K562 (cell line): ENCODE results near the gene PLEKHN1.

Source experiments
- CBX2 ChIP-seq: fragments of 200-600 bp; sonication (generic); IDR thresholded peaks from one replicate; pipeline ENCODE4 v1.6.1; 2012; ENCODE audit warnings: mild to moderate bottlenecking, low read length, inconsistent platforms; ENCODE audit not compliant: insufficient read depth, poor library complexity, severe bottlenecking
- ELF4 ChIP-seq: fragments of 450-650 bp; formaldehyde crosslinking; IDR thresholded peaks from 2 replicates; pipeline ENCODE4 v1.4.0; 2022; ENCODE audit warnings: missing genetic modification characterization
- FOXA1 ChIP-seq: fragments of 450-650 bp; IDR thresholded peaks from 2 replicates; pipeline ENCODE4 v1.6.1; 2016; ENCODE audit warnings: mild to moderate bottlenecking, borderline replicate concordance
- GABPA ChIP-seq: fragments of 200-800 bp; sonication (Bioruptor generic); conservative IDR thresholded peaks from 2 replicates; pipeline ENCODE4 v1.6.1; 2016; ENCODE audit warnings: low read depth, missing genetic modification characterization, missing compliant biosample characterization
- MXI1 ChIP-seq: IDR thresholded peaks from 2 replicates; pipeline ENCODE4 v1.6.1; 2011; ENCODE audit warnings: low read depth, mild to moderate bottlenecking, improper control_type of control experiment, low read length
- ZBED1 ChIP-seq: IDR thresholded peaks from 2 replicates; pipeline ENCODE4 v1.6.1; 2014
- ZC3H11A ChIP-seq: IDR thresholded peaks from 2 replicates; pipeline ENCODE4 v1.6.1; 2012; ENCODE audit warnings: low read depth, low read length, improper control_type of control experiment
- ZFP91 ChIP-seq: sonication (generic); formaldehyde crosslinking; IDR thresholded peaks from 2 replicates; pipeline ENCODE4 v1.8.0; 2022; ENCODE audit warnings: mild to moderate bottlenecking, missing genetic modification reagents
- ZNF121 ChIP-seq: sonication (generic); formaldehyde crosslinking; conservative IDR thresholded peaks from 2 replicates; pipeline ENCODE4 v1.8.0; 2022; ENCODE audit warnings: missing genetic modification reagents
- ZNF589 ChIP-seq: fragments of 200-800 bp; sonication (Bioruptor generic); IDR thresholded peaks from 2 replicates; pipeline ENCODE4 v1.6.1; 2016; ENCODE audit warnings: low read depth, missing genetic modification characterization, missing compliant biosample characterization
- TF ChIP-seq, protein P1 (sequence below), 3 experiments: IDR thresholded peaks in 2 of 3; conservative IDR thresholded peaks in 1 of 3; 2 replicates each; pipeline ENCODE4 v1.5.1; 2011 to 2012; ENCODE audit warnings: low read length in 3 of 3, mild to moderate bottlenecking in 3 of 3, control low read depth in 2 of 3, improper control_type of control experiment in 1 of 3, inconsistent platforms in 1 of 3, low read depth in 1 of 3, mixed read lengths in 1 of 3, moderate library complexity in 1 of 3; ENCODE audit not compliant: insufficient read depth in 2 of 3
- TF ChIP-seq, protein P2 (sequence below): fragments of 250-450 bp; sonication (Bioruptor Pico); IDR thresholded peaks from 2 replicates; pipeline ENCODE4 v1.8.0; 2021; ENCODE audit warnings: mild to moderate bottlenecking, moderate library complexity
- TF ChIP-seq, protein P3 (sequence below): fragments of 450-650 bp; formaldehyde crosslinking; IDR thresholded peaks from 2 replicates; pipeline ENCODE4 v1.4.0; 2022; ENCODE audit warnings: missing genetic modification characterization

- TF ChIP-seq FOXA1 = no peak
- TF ChIP-seq ELF4 (CRISPR knock-in tag) = no peak
- TF ChIP-seq MXI1 = no peak
- TF ChIP-seq, protein P1, sequence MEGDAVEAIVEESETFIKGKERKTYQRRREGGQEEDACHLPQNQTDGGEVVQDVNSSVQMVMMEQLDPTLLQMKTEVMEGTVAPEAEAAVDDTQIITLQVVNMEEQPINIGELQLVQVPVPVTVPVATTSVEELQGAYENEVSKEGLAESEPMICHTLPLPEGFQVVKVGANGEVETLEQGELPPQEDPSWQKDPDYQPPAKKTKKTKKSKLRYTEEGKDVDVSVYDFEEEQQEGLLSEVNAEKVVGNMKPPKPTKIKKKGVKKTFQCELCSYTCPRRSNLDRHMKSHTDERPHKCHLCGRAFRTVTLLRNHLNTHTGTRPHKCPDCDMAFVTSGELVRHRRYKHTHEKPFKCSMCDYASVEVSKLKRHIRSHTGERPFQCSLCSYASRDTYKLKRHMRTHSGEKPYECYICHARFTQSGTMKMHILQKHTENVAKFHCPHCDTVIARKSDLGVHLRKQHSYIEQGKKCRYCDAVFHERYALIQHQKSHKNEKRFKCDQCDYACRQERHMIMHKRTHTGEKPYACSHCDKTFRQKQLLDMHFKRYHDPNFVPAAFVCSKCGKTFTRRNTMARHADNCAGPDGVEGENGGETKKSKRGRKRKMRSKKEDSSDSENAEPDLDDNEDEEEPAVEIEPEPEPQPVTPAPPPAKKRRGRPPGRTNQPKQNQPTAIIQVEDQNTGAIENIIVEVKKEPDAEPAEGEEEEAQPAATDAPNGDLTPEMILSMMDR (IDR thresholded peaks at IDR 0.05 in 2 of 3, conservative IDR thresholded peaks at IDR 0.05 in 1 of 3; ENCODE audit: insufficient read depth in 2 of 3, low read depth in 1 of 3, low read length in 3 of 3) = no peak
- no peak for TF ChIP-seq ZNF121 (CRISPR knock-in tag)
- TF ChIP-seq GABPA (tag) = no peak
- TF ChIP-seq ZBED1 = no peak
- TF ChIP-seq, protein P2, sequence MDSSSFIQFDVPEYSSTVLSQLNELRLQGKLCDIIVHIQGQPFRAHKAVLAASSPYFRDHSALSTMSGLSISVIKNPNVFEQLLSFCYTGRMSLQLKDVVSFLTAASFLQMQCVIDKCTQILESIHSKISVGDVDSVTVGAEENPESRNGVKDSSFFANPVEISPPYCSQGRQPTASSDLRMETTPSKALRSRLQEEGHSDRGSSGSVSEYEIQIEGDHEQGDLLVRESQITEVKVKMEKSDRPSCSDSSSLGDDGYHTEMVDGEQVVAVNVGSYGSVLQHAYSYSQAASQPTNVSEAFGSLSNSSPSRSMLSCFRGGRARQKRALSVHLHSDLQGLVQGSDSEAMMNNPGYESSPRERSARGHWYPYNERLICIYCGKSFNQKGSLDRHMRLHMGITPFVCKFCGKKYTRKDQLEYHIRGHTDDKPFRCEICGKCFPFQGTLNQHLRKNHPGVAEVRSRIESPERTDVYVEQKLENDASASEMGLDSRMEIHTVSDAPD (CRISPR knock-in tag) = no peak
- no peak for TF ChIP-seq ZFP91
- TF ChIP-seq ZNF589 = no peak
- no peak for TF ChIP-seq CBX2
- TF ChIP-seq, protein P3, sequence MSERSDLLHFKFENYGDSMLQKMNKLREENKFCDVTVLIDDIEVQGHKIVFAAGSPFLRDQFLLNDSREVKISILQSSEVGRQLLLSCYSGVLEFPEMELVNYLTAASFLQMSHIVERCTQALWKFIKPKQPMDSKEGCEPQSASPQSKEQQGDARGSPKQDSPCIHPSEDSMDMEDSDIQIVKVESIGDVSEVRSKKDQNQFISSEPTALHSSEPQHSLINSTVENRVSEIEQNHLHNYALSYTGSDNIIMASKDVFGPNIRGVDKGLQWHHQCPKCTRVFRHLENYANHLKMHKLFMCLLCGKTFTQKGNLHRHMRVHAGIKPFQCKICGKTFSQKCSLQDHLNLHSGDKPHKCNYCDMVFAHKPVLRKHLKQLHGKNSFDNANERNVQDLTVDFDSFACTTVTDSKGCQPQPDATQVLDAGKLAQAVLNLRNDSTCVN (CRISPR knock-in tag) = no peak
- no peak for TF ChIP-seq ZC3H11A
Measured at GRCh38 chr1:1021010-1021919, 55.0 kb downstream of the PLEKHN1 start.
